HG03025 (cell line): ENCODE results near the gene EXT2.

Experiments used
- ATAC-seq: cut with Tn5 transposase; IDR thresholded peaks from one replicate; pipeline ENCODE4 v1.9.1; 2021; ENCODE audit warnings: mild to moderate bottlenecking, moderate library complexity; ENCODE audit not compliant: unreplicated experiment, low FRiP score

The EXT2 gene

GRCh38 chr11:44228379-44228778 lies 132.9 kb downstream of the EXT2 start:
- ATAC-seq = no peak

GRCh38 chr11:44229098-44229497 lies 133.6 kb downstream of the EXT2 start:
- no peak for ATAC-seq

- ATAC-seq = no peak
These were observed 134.1 kb downstream of the EXT2 start for GRCh38 chr11:44229624-44230023.

- ATAC-seq = no peak
These were observed 140.3 kb downstream of the EXT2 start for GRCh38 chr11:44235765-44236201.

DNA sequence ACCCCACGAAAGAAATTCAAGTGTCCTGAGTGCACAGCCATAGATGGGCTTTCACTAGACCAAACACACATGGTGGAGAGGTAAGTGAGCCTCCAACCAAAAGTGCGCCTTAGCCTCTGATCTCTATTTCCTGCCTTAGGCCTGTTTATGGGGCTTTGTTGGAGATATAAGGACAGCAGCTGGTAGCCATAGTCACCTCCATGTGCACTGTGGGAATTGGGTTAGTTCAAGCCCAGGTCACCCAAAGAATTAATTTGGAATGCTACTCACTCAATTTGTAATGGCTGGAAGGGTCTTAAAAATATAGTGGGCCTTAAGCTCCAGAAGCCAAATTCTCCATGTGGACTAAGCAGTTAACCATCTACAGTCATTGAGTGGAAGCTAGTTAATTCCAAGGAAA lies 140.8 kb downstream of the EXT2 start:
- ATAC-seq = no peak

DNA sequence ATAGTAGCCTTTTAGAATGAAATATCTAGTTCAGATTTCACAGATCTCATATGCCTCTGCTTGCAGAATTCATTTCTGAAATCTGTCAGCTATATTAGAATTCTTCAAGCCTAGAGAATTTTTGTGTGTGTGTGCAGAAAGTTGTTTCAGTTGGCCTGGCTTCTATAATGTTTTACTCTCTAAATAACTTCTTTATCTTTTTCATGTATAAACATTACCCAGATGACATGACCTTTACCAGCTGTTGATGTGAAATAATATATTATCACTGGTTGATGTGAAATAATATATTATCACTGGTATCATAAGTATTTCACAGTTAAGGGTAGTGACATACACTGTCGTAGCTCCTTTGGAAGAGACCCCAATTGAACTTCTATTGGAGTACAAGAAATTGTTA lies 141.7 kb downstream of the EXT2 start:
- ATAC-seq = no peak

DNA sequence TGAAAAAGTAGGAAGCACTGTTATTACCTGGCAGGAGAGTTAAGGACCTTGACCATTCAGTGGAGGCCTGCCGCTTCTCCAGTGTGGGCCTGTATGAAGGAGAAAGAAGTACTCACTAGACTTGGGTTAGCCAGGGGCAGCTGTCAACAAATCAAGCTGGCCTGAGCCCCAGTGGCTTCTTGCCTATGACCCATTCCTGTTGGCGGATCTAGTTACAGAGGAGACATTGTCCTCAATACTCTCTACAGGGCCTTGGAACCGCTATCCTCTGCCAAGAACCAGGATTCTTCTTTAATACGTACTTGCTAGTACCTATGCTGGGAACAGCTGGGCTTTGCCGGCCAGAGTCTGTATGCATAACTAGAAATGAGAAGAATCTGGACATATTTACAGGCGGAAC lies 146.4 kb downstream of the EXT2 start:
- no peak for ATAC-seq

DNA sequence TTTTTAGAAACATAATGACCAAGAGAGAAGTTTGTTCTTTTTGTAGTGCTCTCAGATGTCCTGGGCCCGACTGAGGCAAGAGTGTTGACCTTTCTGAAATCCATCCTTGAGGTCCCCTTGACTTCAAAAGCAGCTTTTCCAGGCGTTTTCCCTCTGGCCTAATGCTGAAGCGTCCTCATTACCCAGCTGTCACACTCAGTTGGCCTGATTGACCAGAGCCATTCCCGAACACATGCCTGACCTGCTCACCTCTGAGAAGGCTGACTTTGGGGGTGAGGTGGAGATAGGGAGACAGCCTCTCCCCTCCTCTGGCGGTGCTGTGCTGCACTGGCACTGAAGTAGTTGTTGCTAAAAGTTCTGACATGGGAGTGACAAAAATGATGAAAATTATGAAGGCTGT lies 147.6 kb downstream of the EXT2 start:
- no peak for ATAC-seq

GRCh38 chr11:44243595-44244343 lies 148.3 kb downstream of the EXT2 start:
- no peak for ATAC-seq

GRCh38 chr11:44244639-44245310 lies 149.3 kb downstream of the EXT2 start:
- no peak for ATAC-seq

DNA sequence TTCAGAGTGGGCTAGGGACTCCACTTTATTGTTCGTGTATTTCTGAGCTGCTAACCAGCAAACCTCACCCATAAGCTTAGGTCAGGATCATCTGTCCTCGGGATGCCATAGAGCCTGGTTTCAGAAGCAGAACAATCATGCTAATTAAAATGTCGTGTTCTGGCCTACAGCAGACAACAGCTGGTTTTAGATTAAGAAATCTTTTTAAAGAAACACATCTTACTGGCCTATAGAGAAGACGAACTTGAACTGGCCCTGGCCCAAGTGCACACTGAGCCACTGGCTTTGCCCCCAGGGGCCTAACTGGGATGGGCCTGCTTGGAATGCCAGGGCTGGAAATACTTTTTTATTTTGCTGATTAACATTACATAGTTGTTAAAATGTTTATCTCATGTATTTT lies 151.2 kb downstream of the EXT2 start:
- ATAC-seq = no peak

GRCh38 chr11:44247508-44247907 lies 152.0 kb downstream of the EXT2 start:
- ATAC-seq = no peak

DNA sequence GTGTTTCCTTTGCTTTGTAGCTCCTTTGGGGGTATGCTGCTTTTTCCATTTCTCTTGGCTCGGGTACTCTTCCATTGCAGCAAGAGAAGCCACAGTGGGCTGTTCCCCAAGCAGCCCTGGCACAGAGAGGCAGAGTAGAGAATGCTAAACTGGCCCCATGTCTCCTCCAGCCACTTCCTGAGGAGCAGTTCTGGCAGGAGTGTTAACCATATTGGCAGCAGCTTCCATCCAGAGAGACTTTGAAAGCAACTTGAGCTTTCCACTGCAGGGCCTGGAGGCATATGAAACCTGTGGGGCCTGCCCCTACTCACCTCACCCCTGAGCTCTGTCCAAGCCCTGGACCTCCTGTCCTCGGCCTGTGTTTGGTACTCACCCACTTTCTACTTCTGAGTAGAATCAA lies 152.6 kb downstream of the EXT2 start:
- ATAC-seq = no peak

DNA sequence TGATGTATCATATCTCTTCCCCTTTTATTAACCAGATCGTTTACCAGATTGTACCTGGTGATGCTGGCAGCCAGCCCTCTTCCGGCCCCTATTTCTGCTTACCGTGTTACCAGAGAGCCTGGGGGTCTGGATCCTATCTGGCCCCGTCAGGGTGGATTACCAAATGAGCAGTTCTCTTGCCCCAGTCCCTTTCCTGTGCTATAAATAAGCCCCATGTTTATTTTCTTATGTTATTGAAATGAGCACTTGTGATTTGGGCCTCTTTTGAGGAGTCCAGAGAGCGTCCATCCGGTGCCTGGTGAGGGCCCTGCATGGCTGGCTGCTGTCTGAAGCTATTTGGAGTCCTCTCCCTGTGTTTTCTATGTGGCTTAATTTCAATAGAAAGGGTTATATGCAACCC lies 154.9 kb downstream of the EXT2 start:
- no peak for ATAC-seq

DNA sequence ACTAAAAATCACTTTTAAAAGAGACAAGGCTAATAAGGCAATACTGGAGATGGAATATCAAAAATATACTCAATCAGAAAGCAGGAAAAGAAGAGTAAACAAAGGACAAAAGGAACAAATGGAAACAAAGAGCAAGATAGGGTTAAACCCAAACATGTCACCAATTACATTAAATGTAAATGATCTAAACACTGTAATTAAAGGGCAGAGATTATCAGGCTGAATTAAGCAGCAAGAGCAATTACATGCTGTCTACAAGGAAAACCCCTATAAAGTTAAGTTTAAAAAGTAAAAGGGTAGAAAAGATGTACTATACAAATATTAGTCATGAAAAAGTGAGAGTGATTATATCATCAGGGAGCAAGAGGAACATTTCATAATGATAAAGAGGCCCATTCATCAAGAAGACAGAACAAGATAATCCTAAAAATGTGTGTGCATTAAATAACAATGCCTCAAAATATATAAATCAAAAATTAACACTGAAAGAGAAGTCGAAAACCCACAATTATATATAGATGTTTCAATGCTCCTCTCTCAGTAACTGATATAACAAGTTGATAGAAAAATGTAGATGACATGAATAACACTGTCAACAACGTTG lies 157.6 kb downstream of the EXT2 start:
- no peak for ATAC-seq

DNA sequence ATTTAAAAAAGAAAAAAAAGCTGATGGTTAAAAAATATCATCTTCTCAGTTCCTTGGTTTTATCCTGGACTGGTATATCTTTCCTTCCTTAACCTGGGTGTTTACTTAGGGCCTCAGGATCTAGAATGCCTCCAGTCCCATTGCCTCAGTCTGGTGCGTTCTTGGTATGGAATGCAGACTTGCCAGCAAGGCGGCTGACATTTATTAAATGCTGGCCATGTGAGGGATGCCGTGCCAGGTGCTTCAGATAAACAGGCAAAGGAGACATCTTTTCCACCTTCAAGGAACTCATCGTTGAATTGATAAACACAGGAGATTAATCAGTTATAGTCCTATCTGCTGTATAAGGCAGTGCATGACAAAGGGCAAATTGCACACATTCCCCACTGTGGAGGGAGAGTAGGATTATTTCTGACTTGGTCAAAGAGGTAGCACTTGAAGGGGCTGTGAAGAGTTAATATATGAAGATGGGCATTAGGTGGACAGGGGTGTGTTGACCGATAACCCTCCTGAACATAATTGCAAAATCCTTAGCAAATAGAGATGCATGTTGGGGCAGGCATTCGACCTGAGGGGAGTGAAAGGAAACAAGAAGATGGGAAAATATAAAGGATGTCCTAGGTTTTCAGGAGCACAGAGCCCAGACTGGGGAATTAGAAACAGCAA lies 160.1 kb downstream of the EXT2 start:
- ATAC-seq = no peak

- ATAC-seq = no peak
These were observed 161.3 kb downstream of the EXT2 start for GRCh38 chr11:44256673-44257291.

GRCh38 chr11:44257338-44258189 lies 162.1 kb downstream of the EXT2 start:
- ATAC-seq = no peak

DNA sequence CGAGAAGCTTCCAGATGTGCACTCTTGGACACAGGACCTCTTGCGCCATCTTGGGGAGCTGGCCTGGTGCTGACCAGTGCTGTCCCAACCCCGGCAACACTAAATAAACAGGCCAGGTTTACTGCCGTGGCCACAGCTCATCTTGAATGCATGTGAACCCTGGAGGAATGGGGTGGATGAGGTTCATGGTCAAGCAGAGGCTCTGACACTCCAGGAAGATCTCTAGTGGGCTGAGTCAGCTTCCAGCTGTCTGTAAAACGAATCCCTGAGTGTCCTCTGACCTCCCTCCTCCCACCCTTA lies 162.7 kb downstream of the EXT2 start:
- ATAC-seq = no peak

GRCh38 chr11:44258839-44259420 lies 163.5 kb downstream of the EXT2 start:
- ATAC-seq = no peak
